T-helper 9 cell (primary cell): ENCODE results near the gene PEX14.

Experiments
- DNase-seq: peaks from one replicate; pipeline ENCODE4 v3.0.0-alpha.2; 2020

PEX14 gene

DNA sequence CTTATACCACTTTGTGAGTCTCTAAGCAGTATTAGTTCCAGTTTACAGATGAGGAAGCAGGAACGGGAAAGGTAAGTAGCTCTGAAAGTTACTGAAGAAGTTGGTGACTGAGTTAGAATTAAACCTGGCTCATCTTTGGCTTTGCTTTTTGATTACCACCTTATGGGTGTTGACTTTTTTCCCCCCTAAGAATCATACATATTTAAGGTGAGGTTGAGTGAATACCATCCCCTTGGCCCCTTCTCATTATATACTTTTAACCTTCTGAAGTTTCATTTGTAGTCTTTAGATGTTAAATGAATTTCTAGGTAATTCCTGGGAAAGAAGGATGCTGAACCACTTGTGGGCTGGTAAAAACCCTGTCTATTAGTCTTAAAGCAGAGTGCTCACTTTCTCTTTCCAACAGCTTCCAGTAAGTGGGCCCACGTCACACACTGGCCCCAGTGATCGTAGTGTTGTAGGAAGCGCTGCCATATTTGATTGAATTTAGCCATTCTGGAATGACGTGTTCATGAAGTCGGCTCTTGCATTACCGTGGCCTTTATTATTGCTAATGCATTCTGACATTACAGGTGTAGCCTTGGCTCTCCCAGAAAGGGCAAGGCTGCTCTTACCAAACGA, 46.9 kb downstream of the PEX14 start:
- DNase-seq: no peak

DNA sequence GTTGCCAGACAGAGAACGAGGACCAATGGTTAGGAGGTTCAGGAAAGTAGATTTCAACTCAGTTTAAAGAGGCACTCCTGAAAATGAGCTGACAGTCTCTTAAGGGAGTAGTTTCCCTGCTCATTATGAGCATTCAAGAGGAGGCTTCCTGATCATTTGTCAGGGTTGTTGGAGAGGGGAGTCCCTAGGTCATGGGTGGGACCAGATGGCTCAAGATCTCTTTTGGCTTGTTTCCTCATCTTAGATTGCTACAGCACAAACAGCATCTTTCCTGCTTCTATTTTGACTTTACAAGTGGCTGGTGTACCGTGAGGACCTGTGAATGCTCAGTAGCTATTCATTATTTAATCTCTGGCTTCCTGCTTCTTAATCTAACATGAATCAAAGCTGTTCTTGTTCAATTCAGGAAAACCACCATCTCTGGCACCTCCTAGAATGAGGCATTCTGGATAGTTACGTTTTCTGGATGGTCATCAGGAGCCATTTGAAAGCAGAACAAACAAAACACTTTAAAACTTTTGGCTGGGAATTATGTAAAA, 47.6 kb downstream of the PEX14 start:
- no peak for DNase-seq

DNA sequence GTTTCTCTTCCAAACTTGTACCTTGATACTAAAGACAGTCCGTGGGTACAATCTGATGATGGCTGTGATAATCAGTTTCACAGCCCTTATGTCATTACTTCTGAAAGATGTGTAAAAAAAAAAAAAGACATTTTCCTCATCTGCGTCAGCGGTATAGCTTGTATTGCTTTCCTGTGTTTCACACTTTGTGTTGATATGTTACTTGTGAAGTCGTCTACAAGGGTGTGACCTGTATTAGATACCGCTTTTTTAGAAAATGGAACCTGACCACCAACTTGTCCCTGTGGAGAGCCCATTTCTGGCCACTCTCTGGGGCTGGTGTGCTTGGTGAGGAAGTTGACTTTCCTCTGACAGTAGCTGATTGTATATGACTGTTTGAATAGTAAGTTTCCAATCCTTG, 50.5 kb downstream of the PEX14 start:
- no peak for DNase-seq

DNA sequence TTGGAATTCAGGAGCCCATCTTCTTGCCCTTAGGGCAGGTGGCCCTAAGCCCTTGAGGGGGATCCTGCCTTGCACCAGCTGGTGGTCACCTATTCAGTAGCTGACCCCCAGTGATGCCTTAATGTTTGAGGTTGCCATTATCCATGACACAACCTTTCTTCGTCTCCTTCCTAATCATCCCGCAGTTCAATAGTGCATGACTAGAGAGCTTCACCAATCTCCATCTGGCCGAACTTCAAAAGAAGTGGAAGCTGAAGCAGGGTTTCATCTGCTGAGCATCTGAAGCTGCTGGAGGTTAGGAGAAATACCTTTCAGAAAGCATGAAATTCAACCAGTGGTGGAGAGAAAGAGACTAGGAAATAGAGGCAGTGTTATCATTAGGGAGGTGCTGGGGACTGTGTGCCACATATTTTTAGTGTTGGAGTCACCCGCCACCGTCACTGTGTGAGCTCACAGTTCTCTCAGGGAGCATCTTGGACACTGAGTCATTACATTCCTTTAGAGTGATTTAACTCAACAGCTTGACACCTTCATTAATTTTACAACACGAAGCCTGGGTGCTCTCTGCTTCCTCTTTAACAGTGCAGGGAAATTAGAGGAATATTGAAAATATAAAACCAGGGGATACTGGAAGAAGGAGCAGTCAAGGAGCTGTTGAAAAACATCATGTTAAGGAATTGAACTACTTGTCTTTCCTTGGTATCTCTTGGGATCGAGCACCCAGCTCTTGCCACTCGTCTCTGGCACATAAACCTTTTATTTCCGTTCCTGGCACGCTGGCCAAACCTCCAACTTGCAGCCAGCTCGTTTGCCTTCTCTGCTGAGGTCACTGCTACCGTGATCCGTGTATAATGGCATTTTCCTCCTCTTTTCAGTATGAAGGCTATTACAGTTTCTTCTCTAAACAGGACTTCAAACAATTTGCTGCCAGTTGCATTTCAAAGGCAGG, 53.6 kb downstream of the PEX14 start:
- DNase-seq: no peak

DNA sequence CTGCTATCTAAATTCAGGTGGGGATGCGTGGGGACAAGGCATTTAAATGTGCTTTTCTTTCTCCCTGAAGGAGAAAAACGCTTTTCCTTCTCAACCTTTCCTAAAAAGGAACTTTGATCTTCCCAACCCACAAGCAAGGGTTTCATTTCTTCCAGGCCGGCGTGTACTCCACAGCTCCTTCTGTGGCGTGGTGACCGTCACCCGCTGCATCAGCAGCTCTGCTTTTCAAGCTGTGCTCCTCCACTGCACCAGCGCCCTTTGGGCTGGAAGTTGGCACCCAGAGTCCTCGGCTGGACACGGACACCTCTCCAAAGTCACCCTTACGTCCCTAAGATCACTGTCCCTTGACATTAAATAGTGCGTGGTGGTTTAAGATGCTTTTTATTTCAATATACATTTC, 54.3 kb downstream of the PEX14 start:
- no peak for DNase-seq

DNA sequence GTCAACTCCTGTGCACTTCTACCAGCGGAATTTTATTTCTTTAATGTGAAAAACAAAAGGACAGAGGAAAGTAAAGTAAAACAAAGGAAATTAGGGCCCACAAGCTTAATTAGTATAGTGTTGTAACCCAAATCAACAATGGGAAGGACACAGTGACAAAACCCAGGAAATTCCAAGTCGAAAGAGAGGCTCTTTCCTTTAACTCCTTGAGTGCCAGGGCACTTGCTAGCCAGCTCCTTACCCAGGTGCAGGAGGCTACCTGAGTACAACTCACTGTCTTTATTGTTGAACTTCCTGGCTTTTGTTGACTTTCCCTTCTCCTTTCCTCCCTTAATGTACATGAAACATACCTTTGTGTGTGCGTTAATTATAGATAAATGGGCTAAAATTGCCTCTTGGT, 55.0 kb downstream of the PEX14 start:
- no peak for DNase-seq

DNA sequence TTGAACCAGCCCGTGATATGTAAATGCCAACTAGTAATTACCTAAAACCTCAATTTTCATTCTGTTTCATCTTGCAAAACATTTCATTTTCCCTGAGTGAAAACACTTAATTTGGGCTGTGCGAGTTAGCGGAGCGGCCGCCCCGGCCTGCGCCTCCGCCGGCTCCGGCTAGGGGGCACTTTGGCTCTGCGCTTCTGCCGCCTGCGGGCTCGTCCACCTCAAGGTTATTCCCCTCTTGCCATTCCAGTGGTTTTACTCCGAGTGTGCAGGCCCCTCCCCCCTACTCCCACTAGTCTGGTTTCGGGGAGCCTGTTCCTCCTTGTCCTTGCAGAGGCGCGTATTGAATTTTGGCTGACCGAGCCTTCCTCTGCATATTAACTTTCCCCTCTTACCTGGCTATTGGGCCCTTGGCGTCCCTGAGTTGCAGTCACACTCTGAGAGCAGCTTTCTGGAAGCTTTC, 55.6 kb downstream of the PEX14 start:
- no peak for DNase-seq

DNA sequence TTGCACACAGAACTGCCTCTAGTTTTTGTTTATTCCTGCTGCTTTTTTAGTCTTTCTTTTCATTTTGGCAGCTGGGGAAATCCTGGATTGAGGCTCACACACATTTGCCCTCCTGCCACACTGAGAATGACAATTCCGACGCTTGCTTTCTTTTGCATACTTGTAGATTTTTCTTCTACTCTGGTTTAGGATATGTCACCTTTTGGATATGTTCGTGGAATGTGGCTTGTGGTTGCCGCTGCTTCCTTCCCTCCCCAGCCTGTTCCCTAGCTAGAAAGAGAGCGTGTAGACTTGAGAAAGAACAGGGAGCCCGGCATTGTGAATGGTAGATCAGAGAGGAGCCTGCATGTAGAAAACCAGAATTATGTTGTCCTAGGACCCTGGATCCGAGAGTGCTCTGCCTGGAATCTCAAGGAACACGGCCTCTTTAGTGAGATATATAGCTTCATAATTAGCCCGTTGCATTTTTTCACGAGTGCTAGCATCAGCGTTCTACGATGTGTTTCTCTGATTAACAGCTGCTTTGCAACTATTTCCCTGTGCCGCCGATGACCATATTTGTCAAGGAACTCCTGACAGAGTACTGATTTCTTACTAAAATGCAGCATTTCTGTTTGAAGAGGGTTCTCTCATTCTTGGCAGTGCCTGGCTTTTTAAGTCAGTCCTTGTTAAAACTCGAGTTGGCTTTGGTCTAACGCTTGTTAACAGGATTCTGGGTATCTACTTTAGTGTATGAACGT, 56.2 kb downstream of the PEX14 start:
- no peak for DNase-seq

DNA sequence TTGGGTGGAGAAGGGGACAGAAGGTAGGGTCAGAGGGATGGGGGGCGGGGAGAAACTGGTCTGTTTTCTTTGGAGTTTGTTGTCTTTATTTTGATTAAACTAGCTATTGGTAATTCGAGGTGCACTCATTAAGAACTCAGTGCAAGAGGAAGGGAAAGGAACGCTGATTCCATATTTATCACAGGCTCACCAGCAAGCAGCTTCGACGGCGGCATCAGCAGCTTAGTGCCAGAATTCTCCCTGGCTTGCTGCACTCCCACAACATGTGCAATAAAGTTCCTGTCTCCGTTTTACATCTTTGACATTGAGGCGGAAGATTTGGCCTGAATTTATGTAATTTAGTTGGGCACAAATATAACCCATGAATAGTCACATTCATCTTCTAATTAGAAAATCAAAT, 57.6 kb downstream of the PEX14 start:
- no peak for DNase-seq

DNA sequence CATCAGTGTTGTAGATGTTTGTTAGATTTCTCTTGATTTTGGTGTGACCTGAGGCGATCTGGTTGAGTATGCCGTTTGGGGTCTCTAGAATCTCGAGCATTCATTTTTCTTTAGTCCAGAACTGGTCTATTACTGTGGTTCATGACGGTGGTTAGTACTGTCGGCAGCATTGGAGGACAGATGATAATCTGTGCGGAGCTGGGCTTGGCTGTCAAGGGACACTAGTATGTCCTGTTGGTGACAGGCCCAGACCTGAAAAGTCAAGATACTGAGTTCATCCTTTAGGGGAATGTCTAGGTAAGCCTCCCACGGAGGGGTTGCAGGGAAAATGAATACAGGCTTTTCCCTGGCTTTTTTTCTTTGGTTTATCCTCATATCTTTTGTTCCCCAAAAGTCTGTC, 59.8 kb downstream of the PEX14 start:
- DNase-seq: no peak

DNA sequence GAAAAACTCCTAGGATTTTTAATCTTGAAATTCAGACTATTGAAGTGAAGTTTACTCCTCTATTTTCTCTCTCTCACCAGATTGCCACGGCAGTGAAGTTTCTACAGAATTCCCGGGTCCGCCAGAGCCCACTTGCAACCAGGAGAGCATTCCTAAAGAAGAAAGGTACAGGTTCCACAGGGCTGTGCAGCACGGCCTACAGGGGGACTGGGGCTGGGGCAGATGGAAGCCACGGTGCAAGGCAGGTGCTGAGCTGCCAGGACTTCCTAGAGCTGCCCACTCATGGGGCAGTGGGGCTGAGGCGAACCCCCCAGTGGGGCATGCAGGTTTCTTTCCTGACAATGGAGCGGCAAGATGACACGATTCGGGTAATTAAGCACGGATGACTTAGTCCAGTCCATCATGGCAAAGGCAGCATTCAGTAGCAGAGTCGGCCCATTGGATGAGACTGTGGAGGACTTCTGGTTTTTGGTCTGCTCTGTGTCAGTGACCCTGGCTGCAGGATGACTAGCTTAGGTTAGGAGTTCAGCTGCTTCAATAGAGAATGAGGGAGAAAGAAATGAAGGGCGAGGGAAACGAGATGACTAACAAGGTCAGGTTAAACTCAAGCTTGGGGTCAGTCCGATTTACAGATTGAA, 61.5 kb downstream of the PEX14 start:
- DNase-seq: no peak

DNA sequence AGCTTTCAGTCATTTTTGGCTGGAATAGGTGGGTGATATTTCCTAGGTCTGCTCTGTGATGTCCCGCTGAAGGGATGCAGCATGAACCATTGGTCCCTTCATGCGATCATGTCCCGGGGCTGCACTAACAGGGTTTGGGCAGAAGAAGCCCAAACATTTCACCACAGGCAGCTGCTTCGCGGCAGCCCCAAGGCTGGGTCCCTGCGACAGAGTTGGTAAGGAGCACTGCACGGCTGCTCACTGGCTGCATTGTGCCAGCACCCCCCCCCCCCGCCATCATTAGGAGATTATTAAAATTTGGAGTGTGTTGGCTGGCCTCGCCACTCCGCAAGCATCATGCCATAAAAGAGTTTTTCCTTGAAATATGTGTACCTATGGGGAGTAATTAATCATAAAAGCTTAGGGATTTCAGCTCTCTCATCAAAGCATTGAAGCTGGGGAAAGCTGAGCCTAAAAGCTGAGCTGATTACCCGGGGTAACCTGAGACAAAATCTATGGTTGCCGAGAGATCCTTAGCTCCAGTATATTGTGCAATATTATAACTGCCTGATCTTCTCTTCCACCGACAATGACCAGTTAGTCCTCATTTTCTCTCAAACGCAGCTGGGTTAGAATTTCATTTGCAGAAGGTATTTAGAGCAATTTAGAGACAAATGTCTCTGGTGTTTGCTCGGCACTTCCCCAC, 62.5 kb downstream of the PEX14 start:
- no peak for DNase-seq

DNA sequence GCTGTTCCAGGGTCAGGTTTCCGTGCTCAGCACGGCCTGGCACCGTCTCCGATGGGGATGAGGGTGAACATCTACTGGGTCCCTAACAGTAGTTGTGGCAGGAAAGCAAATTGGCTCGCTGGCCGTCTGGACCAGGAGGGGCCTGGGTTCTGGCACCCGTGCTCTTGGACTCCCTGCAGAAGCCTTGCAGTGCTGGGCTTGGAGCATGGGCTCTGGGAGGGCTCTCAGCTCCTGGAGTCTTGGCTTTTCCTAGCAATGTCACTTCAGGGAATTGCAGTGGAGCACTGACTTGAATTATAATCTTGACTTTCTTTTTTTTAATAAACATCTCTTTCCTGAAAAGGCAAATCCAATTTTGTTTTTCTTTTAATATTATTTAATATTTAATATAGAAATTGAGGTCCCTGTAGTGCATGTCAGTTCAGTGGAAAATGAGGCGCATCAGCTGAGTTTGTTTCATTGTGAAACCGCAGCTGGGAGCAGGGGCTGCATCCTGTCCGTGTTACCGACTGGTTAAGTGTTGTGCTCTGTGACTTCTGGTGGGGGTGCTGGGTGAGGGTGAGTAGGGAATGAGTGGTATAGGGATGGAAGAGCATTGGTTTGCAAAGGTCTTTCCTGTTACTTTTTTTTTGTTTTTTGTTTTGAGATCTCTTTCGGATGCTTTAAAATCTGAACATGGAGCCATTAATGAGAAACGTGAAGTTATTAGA, 64.1 kb downstream of the PEX14 start:
- DNase-seq: no peak

DNA sequence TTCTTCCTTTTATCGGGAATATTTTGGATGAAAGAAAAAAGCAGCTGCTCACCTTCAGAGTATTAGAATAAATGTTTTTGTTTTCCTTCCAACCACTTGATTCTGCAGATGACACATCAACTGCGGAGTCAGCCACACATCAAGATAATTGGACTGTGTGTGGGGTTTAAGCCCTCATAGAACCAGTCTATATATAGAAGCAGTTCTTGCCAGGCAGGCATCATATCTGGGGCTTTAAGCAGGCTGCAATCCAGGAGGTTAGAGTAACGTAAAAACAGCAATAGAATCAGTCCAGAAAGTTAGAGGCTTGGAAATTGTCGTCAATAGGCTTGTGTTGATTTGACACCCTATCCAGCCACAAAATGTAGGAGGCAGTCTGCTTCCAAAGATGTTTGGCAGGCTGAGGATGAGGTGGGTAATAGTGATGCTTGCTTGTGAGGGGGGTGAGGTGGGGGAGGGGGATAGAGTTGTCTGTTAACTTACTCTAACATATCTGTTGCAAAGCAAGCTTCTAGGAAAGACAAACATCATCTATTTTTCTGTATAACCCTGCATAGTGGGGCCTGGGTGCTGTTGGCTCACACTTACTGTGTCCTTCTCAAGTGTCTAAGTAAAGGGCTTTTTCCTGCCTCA, 64.8 kb downstream of the PEX14 start:
- no peak for DNase-seq

DNA sequence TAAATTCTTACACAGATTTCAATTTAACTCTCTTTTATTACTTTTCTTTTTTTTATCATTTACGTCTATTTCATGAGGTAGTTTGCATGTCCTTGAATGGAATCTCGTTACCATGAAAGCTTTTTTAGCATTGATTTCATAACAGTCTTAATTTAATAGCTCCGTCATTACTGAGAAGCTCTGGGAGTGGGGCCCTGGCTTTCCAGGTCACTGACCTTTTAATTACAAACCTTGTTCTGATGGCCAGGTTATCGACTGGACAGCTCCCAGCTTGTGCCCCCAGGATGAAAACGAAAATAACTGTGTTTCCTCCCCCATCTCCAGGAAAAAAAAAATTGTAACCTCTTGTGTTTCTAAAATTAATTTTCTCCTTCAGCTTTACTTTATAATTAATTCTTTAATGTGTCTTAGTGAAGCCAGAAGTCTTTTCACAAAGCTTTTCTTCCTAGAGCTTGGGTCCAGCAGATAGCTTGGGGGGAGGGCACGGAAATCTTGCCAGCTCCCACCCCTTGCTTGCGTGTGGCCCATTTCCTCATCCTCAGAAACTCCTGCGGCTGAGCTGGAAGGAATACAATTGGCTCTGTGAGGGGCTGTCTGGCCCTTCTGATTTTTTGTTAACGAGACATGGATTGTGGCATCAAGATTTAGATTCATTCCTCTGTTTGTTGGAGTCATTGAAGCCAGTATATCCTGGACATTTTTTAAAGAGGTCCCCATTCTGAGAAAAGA, 65.7 kb downstream of the PEX14 start:
- DNase-seq: no peak

DNA sequence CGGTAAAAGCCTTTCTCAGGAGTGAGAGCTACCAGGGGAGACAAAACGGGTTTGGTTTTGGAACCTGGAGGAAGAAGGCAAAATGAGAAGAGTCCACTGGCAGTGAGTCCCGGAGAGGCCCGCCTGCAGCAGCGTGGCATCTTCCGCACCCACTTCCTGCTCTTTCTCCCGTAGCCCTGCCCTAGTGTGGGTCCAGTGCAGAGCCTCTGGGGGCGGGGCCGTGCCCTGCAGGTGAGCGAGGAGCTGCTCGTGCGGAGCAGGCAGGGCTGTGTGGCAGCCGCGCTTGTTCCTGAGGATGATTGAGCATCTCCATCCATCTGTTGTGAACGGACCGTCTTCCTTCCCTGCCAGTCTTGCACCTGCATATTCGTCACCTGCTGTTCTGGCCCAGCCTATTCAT, 66.5 kb downstream of the PEX14 start:
- DNase-seq: no peak

DNA sequence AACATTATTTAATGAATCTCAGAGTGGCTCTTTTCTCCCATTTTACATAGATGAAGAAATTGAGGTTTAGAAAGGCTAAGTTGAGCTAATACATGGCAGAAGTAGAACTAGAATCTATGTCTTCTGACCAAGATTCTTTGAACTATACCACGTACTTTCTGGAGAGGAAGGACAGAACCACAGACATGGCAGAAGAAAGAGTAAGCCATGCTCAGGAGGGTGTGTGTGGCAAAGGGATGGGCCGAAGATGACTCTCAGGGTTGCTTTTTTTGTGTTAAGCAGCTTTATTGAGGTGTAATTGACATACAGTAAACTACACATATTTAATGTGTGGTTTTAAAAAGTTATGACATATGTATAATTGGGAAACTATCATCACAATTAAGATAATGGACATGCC, 69.5 kb downstream of the PEX14 start:
- DNase-seq: no peak

DNA sequence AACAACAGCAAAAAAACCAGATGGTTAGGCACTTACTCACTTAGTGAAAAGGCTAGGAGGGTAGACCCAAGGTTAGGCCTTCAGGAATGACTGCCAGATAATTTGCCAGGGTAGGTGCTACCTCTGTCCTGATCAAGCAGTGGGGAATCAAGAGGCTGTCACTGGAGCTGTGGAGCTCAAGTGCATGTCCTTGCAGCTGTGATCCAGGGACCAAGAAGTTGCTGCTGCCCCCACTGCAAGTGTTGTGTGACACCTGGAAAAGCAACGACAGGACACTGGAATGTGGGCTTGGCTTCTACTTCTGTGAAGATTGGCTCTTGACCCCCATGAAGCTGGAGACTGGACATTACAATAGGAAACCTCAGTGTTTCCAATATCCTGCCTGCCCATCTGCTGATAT, 72.1 kb downstream of the PEX14 start:
- no peak for DNase-seq

DNA sequence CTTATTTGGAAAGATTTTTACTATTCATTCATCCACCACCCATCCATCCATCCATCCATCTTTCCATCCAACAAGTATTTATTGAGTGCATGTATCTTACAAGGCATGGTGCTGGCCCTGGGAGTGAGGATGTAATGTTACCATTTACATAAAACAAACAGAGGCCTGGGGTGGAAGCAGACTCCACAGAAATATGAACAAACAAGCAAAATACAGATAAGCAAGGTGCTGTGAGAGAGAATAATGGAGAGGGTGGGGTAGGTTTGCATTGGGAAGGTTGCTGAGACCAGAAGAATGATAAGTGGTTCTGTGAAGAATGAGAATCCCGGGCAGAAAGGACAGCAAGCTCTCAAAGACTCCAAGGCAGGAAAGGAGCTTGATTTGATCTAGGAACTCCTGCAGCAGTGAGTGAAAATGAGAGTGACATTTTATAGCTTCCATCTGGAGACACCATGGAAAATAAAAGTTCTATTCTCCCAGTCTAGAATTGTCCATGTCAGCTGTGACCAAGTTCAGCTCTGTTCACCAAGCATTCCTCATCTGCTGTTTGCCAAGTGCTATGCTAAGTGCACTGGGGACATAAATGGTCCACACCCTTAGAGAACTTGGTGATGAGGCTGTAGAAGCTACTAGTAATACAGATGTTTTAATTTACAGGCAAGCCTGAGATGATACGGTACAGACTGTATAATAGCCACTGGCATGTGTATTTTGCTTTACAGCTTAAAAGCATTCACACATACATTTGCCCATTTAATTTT, 75.3 kb downstream of the PEX14 start:
- no peak for DNase-seq

DNA sequence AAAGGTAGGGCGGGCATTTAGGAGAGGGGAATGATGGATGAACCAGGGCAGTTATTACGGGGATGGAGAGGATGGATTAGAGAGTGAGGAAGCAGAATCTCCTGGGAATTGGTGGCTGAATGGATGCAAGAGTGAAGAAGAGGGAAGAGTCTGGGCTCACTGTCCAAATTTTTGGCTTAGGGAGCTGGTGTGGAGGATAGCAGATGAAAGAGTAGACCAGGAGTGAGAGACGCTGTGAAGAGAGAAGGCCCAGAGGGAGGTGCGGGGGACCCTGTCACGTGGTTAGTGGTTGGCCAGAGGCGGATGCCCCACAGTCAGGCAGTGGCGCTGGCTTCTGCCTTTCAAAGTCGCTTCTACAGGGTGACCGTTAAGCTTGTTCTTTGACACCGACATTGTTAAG, 78.4 kb downstream of the PEX14 start:
- no peak for DNase-seq
